ENCODE data around the gene PCDHB11.

- no peak for TF ChIP-seq POLR2A (IDR thresholded peaks at IDR 0.05)
- TF ChIP-seq, protein P1, sequence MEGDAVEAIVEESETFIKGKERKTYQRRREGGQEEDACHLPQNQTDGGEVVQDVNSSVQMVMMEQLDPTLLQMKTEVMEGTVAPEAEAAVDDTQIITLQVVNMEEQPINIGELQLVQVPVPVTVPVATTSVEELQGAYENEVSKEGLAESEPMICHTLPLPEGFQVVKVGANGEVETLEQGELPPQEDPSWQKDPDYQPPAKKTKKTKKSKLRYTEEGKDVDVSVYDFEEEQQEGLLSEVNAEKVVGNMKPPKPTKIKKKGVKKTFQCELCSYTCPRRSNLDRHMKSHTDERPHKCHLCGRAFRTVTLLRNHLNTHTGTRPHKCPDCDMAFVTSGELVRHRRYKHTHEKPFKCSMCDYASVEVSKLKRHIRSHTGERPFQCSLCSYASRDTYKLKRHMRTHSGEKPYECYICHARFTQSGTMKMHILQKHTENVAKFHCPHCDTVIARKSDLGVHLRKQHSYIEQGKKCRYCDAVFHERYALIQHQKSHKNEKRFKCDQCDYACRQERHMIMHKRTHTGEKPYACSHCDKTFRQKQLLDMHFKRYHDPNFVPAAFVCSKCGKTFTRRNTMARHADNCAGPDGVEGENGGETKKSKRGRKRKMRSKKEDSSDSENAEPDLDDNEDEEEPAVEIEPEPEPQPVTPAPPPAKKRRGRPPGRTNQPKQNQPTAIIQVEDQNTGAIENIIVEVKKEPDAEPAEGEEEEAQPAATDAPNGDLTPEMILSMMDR (IDR thresholded peaks at IDR 0.05), result no peak
Measured at GRCh38 chr5:141150993-141151325, 48.5 kb upstream of the PCDHB11 start.

Measured in lower leg skin (tissue), 3 donors.